NCI-H748 (cell line): ENCODE measurements around the gene ARRDC2.
"Not testable (repeated sequence)": the region's sequence is repeated elsewhere in the genome, so short reads cannot be mapped to it uniquely, and the experiment has no call there.

Experiments used
- DNase-seq: peaks from one replicate; lab custom pipeline; 2025; ENCODE audit not compliant: unreplicated experiment; lab: John Stamatoyannopoulos, UW

The ARRDC2 gene

DNA sequence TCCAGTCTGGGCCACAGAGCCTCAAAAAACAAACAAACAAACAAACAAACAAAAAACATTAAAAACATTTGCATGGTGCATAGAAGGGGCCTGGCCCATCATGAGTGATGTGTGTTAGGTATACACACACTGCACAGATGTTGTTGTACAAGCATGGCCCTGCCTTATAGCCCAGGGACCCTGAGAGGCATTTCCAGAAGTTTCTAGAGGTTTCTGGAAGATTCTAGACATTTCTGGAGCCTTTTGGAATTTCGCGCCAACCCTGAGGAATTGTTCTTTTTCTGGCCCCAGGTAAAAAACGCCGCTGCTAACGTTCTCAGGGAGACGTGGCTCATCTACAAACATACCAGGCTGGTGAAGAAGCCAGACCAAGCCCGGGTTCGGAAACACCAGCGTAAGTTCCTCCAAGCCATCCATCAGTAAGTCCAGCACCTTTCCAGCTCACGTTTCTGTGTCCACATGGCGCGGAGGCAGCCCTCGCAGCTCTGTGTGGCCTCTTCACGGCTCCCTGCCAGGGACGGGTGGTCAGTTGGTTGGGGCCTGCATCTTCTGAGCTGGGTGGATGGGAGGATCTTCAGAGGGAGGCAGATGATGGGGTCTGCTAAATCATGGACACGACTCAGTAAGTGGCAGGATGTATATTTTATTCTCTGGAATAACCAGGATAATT, 18.4 kb upstream of the ARRDC2 start:
- no peak for DNase-seq

DNA sequence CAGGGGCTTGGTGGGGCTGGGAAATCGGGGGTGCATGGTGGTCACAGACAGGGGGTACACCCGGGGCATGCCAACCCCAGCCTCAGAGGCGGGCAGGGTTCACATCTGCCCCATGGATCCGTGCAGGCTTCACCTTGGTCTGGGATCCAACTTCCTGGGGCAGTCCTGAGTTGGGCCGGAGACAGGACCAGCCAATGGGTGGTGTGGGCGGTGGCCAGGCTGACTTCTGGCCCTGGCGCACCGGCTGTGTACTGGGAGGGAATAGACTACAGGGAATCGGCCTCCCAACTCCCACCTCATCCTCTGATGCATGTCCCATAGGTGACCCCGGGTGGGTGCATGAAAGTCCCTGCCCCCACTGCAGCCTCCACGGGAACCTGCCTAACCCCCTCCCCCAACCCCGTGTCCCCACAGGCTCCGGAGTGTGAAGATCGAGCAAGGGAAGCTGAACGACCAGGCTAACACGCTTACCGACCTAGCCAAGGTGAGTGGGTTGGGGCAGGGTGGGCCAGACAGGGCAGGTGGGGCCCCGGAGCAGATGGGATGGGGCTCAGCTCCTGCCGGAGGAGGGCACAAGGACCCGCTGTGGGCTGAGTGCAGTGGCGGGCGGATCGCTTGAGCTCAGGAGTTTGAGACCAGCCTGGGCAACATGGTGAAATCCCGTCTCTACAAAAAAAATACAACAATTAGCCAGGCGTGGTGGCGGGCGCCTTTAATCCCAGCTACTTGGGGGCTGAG, 14.7 kb upstream of the ARRDC2 start:
- DNase-seq, result no peak

DNA sequence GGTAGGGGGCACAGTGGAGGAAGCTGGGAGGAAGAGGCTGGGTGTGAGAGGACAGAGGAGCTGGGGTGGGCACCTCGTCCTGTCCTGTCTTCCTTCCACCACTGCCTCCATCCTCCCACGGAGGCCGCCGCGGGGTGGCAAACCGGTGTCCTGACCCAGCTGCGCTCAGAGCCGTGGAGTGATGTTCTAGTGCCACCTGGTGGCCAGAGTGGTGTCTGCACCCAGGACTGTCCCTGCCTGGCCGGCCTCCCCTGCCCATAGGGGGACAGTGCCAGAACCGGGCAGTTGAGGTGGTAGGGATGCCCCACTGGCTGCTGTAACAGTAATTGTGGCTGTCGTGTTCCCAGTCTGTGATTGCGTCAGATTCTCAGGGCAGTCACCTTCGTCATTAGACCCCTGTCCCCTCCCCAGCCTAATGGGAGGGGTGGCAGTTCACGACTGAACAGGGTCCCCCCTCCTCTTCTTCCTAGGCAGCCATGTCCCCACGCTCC, 11.1 kb upstream of the ARRDC2 start:
- peak; percentile 52 for DNase-seq

DNA sequence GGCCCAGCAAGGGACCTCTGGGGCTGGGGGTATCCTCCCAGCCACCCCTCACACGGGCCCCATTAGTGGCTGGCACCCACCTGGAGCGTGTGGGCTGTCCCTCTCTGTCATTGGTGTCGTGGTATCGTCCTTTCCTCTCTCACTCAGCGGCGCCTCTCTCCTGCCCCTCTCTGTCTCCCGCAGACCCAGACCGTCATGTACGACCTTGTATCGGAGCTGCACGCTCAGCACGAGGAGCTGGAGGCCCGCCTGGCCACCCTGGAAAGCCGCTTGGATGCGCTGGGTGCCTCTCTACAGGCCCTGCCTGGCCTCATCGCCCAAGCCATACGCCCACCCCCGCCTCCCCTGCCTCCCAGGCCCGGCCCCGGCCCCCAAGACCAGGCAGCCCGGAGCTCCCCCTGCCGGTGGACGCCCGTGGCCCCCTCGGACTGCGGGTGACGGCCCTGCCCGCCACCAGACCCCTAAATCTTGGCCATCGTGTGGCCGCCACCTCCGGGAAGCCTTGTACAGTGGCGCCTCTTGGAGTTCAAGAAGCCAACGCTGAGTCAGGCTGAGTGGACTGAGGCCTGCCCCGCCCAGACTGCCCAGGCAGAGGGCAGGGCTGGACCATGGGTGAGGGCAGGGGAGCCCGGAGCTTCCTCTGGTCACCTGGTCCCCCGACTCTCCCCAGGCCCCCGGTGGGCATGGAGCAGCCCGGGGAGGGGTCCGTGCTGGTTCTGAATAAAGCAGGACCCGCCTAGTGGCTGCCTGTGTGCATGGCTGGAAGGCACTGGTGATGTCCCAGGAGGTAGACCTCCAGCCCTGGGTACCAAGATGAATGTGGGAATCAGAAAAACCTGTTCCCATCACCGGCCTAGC, 9.8 kb upstream of the ARRDC2 start:
- no peak for DNase-seq

DNA sequence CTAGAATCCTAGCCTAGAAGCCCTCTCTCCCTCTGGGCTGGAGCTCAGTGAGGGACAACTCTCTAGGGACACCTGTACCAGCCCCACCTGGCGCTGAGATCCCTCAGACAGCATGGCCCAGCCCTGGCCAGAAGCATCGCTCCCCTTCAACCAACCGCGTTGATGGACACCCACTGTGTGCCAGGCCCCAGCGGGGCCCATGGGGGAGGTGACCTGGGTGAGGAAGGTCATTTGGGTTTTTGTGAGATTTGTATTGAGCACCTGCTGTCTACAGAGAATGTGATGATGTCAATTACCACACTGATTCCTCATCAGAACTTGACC, 9.2 kb upstream of the ARRDC2 start:
- no peak for DNase-seq

DNA sequence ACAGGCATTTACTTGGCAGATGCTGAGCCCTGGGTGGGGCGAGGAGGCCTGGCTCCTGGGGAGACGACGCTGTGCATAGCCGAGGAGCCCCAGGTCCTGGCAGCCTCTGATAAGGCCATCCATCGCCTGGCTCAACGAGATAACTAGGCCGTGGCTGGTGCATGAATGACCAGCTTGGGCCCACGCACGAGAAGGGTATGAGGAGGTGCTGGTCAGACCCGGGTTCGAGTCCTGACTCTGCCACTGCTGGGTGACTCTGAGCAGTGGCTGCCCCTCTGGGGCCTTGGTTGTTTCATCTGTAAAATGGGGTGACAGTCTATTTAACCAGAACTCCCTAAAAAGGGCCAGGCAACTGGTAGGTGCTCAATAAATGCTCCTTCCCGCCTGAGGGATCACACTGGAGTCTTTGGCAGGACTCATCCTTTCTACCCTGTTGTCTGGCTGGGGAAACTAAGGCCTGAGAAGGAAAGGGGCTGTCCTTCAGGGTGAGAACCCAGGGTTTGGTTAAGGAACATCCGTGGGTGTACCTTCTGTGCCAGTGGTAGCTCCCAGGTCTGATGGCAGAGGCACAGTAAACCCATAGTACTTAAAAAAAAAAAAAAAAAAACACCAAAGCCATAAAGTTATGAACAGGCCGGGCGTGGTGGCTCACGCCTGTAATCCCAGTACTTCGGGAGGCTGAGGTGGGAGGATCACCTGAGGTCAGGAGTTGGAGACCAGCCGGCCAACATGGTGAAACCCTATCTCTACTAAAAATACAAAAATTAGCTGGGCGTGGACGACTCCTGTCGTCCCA, 8.1 kb upstream of the ARRDC2 start:
- no peak for DNase-seq

DNA sequence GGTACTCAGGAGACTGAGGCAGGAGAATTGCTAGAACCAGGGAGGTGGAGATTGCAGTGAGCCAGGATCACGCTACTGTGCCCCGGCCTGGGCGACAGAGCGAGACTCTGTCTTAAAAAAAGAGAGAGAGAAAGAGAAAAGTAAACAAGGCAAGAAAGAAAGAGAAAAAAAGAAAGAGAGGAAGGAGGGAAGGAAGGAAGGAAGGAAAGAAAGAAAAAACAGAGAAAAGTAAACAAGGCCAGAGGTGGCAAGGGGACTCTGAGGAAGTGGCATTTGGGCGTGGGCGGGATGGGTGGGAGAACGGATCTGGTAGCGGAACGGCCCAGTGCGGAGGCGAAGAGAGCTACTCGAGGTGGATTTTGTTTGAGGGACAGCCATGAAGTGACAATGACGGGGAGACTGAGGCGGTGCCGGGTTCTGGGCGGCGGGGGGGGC, 7.5 kb upstream of the ARRDC2 start:
- no peak for DNase-seq

DNA sequence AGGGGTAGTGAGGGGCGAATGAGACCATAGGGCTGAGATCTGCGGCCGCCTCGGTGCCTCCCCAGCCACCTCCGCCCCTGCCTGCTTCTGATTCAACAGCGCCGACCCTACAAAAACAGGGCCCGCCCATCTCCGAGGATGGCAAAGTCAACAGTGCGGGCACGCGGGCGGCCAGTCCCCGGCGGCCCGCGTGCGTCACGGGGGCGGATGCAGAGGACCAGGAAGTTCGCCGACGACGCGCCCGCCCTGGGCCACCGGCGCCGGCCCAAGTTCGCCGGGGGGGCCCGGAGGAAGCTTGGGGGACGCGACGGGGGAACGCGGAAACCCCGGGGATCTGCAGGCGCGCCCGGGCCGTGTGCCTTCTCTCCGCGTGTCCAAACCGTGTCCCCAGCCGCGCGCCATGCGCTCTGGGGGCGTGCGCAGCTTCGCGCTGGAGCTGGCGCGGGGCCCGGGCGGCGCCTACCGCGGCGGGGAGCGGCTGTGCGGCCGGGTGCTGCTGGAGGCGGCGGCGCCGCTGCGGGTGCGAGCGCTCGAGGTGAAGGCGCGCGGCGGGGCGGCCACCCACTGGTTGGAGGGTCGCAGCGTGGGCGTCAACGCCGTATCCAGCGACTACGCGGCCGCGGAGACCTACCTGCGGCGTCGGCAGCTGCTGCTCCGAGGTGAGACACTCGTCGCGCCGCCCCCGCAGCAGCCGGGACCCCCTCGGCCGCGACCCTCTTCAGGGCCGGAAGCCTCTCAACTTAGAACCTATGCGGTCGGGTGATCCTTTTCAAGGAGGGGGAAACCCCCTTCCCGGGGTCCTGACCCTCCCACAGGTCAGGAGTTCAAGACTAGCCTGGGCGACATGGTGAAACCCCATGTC, 6.8 kb upstream of the ARRDC2 start:
- peak; percentile 83 for DNase-seq

DNA sequence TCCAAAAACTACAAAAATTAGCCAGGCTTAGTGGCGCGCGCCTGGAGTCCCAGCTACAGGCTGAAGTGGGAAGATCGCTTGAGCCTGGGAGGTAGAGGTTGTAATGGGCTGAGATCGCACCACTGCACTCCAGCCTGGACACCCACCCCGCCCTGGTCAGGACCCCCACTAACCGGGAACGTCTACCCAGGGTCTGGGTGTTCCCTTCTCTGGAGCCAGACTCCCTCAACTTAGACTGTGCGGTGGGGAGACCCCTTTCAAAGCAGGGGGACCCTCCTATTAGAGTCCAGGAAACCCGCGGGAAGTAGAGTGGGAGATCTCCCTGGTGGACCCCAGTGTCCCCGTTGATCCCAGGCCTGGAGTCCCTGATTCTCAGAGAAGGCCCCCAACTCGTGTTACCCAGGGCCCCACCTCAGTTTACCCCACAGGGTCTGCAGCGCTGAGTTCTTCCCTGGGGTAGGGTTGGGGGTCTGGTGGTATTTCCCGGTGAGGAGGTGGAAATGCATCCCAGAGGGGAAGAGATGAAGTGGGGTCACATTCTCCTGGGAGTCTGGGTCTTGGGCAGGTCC, 6.1 kb upstream of the ARRDC2 start:
- no peak for DNase-seq

DNA sequence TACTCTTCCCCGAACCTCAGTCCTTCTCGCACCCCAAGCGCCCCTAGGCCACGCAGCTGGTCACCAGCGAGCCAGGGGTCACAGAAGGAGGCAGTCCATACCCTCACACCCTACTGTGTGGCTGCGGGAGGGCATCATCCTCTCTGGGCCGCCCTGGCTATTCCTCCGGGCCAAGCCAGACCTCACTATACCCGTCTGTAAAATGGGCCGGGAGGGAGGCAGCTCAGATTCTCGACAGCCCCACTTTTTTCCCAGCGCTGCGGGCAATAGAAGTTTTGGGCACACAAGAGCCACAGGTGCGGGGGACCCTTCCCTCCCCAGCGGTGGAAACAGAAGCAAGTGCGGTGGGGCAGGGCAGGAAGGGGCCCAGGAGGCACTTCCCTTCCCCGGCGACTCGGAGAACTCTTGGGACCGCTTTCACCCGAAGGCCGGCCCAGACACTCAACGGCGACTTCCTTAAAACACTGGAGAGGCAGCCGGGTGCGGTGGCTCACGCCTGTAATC, 5.6 kb upstream of the ARRDC2 start:
- DNase-seq, result no peak

DNA sequence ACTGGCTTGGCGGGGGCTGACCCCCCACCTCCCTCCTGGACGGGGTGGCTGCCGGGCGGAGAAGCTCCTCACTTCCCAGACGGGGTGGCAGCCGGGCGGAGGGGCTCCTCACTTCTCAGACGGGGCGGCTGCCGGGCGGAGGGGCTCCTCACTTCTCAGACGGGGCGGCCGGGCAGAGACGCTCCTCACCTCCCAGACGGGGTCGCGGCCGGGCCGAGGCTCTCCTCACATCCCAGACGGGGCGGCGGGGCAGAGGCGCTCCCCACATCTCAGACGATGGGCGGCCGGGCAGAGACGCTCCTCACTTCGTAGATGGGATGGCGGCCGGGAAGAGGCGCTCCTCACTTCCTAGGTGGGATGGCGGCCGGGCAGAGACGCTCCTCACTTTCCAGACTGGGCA, 2.2 kb upstream of the ARRDC2 start:
- not testable (repeated sequence) for DNase-seq

DNA sequence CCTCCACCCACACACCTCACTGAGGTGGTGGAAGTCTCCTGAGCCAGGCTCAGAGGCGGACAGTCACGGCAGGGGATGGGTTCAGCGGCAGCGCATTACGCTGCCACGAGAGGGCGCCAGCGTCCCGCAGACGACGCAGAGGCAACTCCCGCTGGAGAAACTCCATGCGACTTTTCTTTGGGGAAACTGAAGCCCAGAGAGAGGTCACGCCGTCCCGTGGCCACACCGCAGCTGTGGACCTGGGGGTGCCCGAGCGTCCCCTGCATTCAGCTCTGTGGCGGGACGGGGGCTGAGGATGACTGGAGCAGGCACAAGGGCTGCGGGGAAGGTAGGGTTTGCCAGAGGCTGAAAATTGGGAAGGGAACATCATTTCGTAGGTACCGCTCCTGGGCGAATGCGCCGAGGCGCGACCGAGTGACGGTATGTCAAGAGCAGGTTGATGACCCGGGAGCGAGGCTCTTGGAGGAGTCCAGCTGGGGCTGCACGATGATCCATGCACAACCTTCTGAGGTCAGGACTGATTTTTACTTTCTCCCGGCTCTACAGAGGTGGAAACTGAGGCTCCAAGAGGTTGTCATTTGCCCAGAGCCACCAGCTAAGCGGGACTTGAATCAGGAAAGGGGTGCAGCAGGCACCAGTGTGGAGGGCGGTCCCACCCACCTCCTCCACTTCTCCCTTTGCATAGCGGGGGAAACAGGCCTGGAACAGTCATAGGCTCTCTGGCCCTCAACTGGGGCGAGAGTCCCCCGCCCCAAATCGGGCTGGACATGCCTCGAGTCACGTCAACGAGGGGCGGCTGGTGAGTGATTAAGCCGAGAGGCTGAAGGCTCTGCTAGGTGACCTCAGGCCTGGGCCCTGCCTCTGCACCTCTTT, 690 bp upstream of the ARRDC2 start:
- DNase-seq, result peak; percentile 67

DNA sequence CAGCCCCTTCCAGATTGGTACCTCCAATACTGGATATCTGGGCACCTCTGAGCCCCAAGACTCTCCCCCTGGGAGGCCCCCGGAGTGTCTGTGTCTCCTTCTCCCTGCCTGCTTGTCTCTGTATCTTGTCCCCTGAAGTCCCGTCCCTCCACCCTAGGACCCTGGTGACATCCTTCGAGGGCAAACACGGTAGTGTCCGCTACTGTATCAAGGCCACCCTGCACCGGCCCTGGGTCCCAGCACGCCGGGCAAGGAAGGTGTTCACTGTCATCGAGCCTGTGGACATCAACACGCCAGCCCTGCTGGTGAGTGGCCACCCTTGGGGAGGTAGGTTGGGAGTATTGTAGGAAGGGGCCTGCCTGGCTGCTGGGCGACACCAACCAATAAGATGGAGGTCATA, 844 bp downstream of the ARRDC2 start:
- DNase-seq, result no peak

DNA sequence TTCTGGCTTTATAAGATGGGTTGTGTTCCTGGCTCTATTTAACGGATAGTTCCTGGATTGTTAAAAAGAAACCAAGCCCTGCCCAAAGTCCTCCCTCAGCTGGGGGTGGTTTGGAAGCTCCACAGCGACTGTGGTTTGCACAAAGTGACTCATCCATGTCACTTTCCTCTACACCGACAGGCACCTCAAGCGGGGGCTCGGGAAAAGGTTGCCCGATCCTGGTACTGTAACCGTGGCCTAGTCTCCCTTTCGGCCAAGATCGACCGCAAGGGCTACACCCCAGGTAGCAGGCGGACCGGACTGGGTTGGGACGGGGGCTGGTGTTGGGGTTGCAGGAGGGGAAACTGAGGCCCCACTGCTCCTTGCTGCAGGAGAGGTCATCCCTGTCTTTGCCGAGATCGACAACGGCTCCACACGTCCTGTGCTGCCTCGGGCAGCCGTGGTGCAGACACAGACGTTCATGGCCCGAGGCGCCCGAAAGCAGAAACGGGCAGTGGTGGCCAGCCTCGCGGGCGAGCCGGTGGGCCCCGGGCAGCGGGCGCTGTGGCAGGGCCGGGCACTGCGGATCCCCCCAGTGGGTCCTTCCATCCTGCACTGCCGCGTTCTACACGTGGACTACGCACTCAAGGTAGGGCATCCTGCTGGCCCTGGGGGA, 1.6 kb downstream of the ARRDC2 start:
- DNase-seq, result no peak

DNA sequence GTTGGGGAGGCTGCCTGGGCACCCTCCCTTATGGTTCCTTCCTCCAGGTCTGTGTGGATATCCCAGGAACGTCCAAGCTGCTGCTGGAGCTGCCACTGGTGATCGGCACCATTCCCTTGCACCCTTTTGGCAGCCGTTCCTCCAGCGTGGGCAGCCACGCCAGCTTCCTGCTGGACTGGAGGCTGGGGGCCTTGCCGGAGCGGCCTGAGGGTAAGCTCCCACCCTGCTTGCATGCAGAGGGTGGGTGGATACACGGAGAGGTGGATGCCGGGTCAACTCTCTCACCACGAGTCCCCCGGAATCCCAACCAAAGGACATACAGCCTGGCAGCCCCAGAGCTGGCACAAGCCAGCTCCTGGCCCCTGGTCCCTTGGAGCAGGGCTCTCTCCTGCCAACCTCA, 2.2 kb downstream of the ARRDC2 start:
- DNase-seq, result no peak

DNA sequence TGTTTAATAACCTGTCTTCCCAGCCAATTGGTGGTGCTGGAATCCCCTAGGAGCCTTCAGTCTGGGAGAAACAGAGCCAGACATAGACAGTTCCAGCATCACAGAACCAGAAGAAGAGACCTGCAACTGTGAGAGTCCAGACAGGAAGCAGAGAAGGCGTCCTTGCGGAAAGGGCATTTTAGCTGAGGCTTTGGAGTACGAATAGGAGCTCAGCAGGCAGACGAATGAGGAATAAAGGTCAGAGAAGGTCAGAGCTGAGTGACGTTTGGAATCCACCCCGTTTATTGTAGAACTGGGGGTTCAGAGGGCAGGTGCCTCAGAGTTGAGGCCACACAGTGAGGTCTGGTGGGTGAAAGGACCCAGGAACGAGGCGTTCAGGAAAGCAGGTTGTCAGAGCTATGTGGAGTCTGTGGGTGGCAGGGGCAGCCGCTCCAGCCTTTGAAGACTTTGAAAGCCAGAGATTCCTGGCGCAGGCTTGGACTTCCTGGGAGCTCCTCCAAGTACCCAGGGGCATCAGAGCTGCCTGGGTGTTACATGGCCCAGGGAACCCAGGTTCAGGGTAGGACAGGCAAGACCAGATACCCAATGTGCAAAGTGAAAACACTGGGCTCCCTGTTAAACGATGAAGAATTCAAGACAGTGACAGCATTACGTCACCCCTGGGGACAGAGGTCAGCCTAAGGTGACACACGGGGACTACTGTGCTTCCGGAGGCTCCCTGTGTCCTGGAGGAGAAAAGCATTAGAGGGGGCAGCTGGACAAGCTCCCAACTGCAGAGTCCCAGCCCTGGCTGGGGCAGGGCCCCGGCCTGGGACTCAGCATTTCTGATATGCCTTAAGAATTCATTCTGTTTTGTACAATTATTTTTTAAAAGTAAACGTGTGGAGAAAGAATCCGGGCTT, 5.5 kb downstream of the ARRDC2 start:
- DNase-seq, result no peak

DNA sequence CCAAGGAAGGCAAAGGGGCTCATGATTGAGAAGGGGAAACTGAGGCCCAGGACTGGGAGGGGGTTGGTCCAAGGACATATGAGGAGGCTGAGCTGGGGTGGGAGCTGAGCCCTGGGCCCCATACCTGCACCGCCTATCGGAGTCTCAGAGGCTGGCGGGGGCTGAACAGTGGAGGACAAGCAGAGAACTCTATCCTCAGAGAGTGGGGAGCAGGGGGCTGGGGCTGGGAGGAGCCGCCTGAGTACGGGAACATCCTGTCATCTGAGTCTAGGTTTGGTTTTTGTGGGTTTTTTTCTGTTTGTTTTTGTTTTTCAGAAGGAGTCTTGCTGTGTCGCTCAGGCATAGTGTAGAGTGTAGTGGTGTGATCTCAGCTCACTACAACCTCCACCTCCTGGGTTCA, 6.2 kb downstream of the ARRDC2 start:
- DNase-seq, result no peak
